GM23338 (cell line): Measurements from ENCODE around the gene NR1I2. TPM values are rescaled to one million over a fixed set of nuclear protein-coding genes. Genes with fewer than 3 reads are reported as not detected.

Source experiments
- ATAC-seq: fragments of 200-7000 bp; cut with Tn5 transposase; 3 replicates; pipeline ENCODE4 v1.9.1; 2020
- DNase-seq: peaks from one replicate; pipeline ENCODE4 v3.0.0-alpha.2; 2015; ENCODE audit warnings: low spot score
- H2AFZ ChIP-seq: fragments of 200-600 bp; sonication (generic); 2 replicates; pipeline ENCODE4 v1.8.0; 2016; ENCODE audit warnings: antibody characterized with exemption, mild to moderate bottlenecking, moderate library complexity
- H3F3A ChIP-seq: fragments of 200-600 bp; sonication (generic); replicated peaks from 2 replicates; pipeline ENCODE4 v1.8.0; 2017; ENCODE audit warnings: antibody characterized with exemption, mixed run types, low read depth
- H3K27ac ChIP-seq: fragments of 200-600 bp; sonication (generic); 2 replicates; pipeline ENCODE4 v1.6.1; 2016; ENCODE audit warnings: low read depth
- H3K27me3 ChIP-seq: fragments of 200-600 bp; sonication (generic); 2 replicates; pipeline ENCODE4 v1.8.0; 2016; ENCODE audit warnings: mild to moderate bottlenecking, mixed run types, moderate library complexity; ENCODE audit not compliant: insufficient read depth
- H3K36me3 ChIP-seq: fragments of 200-600 bp; sonication (generic); 2 replicates; pipeline ENCODE4 v1.8.0; 2016; ENCODE audit warnings: mild to moderate bottlenecking; ENCODE audit not compliant: insufficient read depth
- H3K4me1 ChIP-seq: fragments of 200-600 bp; sonication (generic); 2 replicates; pipeline ENCODE4 v1.8.0; 2016; ENCODE audit warnings: mild to moderate bottlenecking, moderate library complexity; ENCODE audit not compliant: insufficient read depth
- H3K4me2 ChIP-seq: fragments of 200-600 bp; sonication (generic); 2 replicates; pipeline ENCODE4 v1.7.1; 2017; ENCODE audit warnings: mixed run types
- H3K4me3 ChIP-seq: fragments of 200-600 bp; sonication (generic); 2 replicates; pipeline ENCODE4 v1.6.1; 2016; ENCODE audit warnings: mixed run types
- H3K79me2 ChIP-seq: fragments of 200-600 bp; sonication (generic); replicated peaks from 2 replicates; pipeline ENCODE4 v1.8.0; 2017; ENCODE audit warnings: mild to moderate bottlenecking; ENCODE audit not compliant: insufficient read depth
- H3K9me2 ChIP-seq: fragments of 200-600 bp; sonication (generic); 2 replicates; pipeline ENCODE4 v1.8.0; 2017; ENCODE audit not compliant: insufficient read depth
- H4K20me1 ChIP-seq: fragments of 200-600 bp; sonication (generic); replicated peaks from 2 replicates; pipeline ENCODE4 v1.8.0; 2017; ENCODE audit warnings: mild to moderate bottlenecking; ENCODE audit not compliant: insufficient read depth
- H3K27ac Mint-ChIP-seq: 2 replicates; pipeline ENCODE4 v1.8.0; 2020; ENCODE audit warnings: inconsistent platforms, mild to moderate bottlenecking, moderate library complexity, mixed read lengths
- H3K27me3 Mint-ChIP-seq: 3 replicates; pipeline ENCODE4 v1.8.0; 2022; ENCODE audit warnings: low read depth, mild to moderate bottlenecking, moderate library complexity, mixed read lengths, inconsistent platforms; ENCODE audit not compliant: insufficient read depth, poor library complexity
- H3K36me3 Mint-ChIP-seq: 3 replicates; pipeline ENCODE4 v1.8.0; 2021; ENCODE audit warnings: low read depth, mild to moderate bottlenecking, inconsistent platforms, moderate library complexity, mixed read lengths
- H3K4me1 Mint-ChIP-seq: 3 replicates; pipeline ENCODE4 v1.8.0; 2020; ENCODE audit warnings: mild to moderate bottlenecking, inconsistent platforms, mixed read lengths
- H3K4me3 Mint-ChIP-seq: 3 replicates; pipeline ENCODE4 v1.8.0; 2021; ENCODE audit warnings: moderate library complexity, mild to moderate bottlenecking, inconsistent platforms, mixed read lengths
- H3K9me3 Mint-ChIP-seq: 3 replicates; pipeline ENCODE4 v1.8.0; 2020; ENCODE audit warnings: moderate library complexity, mild to moderate bottlenecking, inconsistent platforms, mixed read lengths
- CREB1 ChIP-seq: fragments of 250-450 bp; sonication (Bioruptor Pico); IDR thresholded peaks from 2 replicates; pipeline ENCODE4 v1.5.0; 2020; ENCODE audit warnings: low read depth, mild to moderate bottlenecking, moderate library complexity
- ETS1 ChIP-seq: IDR thresholded peaks from 2 replicates; pipeline ENCODE4 v1.6.1; 2016; ENCODE audit warnings: antibody characterized with exemption
- EZH2 ChIP-seq: fragments of 200-600 bp; sonication (generic); IDR thresholded peaks from one replicate; pipeline ENCODE4 v1.8.0; 2017; ENCODE audit warnings: antibody characterized with exemption, mild to moderate bottlenecking, low read depth; ENCODE audit not compliant: unreplicated experiment
- EZH2phosphoT487 ChIP-seq: fragments of 200-600 bp; sonication (generic); IDR thresholded peaks from one replicate; pipeline ENCODE4 v1.8.1; 2018; ENCODE audit warnings: antibody characterized with exemption; ENCODE audit not compliant: unreplicated experiment
- JUNB ChIP-seq: IDR thresholded peaks from one replicate; pipeline ENCODE4 v1.6.1; 2016; ENCODE audit warnings: antibody characterized with exemption; ENCODE audit not compliant: unreplicated experiment
- NANOG ChIP-seq: IDR thresholded peaks from 2 replicates; pipeline ENCODE4 v1.6.1; 2016; ENCODE audit warnings: antibody characterized with exemption, borderline replicate concordance
- POLR2AphosphoS5 ChIP-seq: IDR thresholded peaks from 2 replicates; pipeline ENCODE4 v1.6.1; 2016; ENCODE audit warnings: antibody characterized with exemption, low read depth
- STAT1 ChIP-seq: IDR thresholded peaks from one replicate; pipeline ENCODE4 v1.6.1; 2016; ENCODE audit warnings: antibody characterized with exemption; ENCODE audit not compliant: unreplicated experiment
- ZNF114 ChIP-seq: fragments of 250-450 bp; sonication (Bioruptor Pico); IDR thresholded peaks from 2 replicates; pipeline ENCODE4 v1.5.0; 2020; ENCODE audit warnings: mild to moderate bottlenecking, moderate library complexity
- ZNF331 ChIP-seq: fragments of 250-450 bp; sonication (Bioruptor Pico); IDR thresholded peaks from 2 replicates; pipeline ENCODE4 v1.5.0; 2020; ENCODE audit warnings: low read depth, mild to moderate bottlenecking, moderate library complexity
- polyA plus RNA-seq: library from polyadenylated mRNA; unstranded; fragments of >200 nt; fragmentation: Nextera tagmentation; extraction: Ambion mirVana; gene quantifications from 2 replicates; pipeline ENCODE4 v1.2.1, GENCODE V29; 2016
- total RNA-seq: library from RNA; depleted of rRNA; stranded (reverse); fragments of >200 nt; shearing (Covaris generic); gene quantifications from 2 replicates; pipeline ENCODE4 v1.2.3, GENCODE V29; 2014
- TF ChIP-seq, protein P1 (sequence below): IDR thresholded peaks from one replicate; pipeline ENCODE4 v1.6.1; 2018; ENCODE audit warnings: antibody characterized with exemption; ENCODE audit not compliant: unreplicated experiment

Gene NR1I2
- total and polyA plus RNA-seq, 2 experiments from 2014 or later, result 0.89 to 4.4 TPM

GRCh38 chr3:119743921-119744320 is 38.0 kb upstream of the NR1I2 start:
- H3K4me3 Mint-ChIP-seq, result no peak overlapping the region
- no peak for TF ChIP-seq CREB1 (CRISPR knock-in tag)
- TF ChIP-seq STAT1, result no peak
- TF ChIP-seq ETS1, result no peak
- TF ChIP-seq EZH2, result no peak
- H3K9me2 ChIP-seq, result no peaks in the 10 kb centered on the region
- no peak overlapping the region for H3K4me3 ChIP-seq
- no peaks in the 10 kb centered on the region for H4K20me1 ChIP-seq
- H3K4me2 ChIP-seq, result no peak overlapping the region
- DNase-seq, result no peak
- no peak overlapping the region for H3K27ac Mint-ChIP-seq
- H3K27me3 ChIP-seq, result no peaks in the 10 kb centered on the region
- H3K27ac ChIP-seq, result no peak overlapping the region
- no peak for ATAC-seq
- H3F3A ChIP-seq, result no peaks in the 10 kb centered on the region
- H3K4me1 Mint-ChIP-seq, result no peaks in the 10 kb centered on the region; the same call in 2 of the 3 replicates
- no peaks in the 10 kb centered on the region for H3K36me3 ChIP-seq
- H3K27me3 Mint-ChIP-seq, result peaks cover 3% of the 10 kb centered on the region
- peak overlapping the region; percentile 39; the same call in 1 of the 2 replicates for H2AFZ ChIP-seq
- H3K36me3 Mint-ChIP-seq, result no peaks in the 10 kb centered on the region
- no peaks in the 10 kb centered on the region for H3K9me3 Mint-ChIP-seq
- no peaks in the 10 kb centered on the region for H3K79me2 ChIP-seq
- peaks cover 4% of the 10 kb centered on the region; the same call in 1 of the 2 replicates for H3K4me1 ChIP-seq

DNA sequence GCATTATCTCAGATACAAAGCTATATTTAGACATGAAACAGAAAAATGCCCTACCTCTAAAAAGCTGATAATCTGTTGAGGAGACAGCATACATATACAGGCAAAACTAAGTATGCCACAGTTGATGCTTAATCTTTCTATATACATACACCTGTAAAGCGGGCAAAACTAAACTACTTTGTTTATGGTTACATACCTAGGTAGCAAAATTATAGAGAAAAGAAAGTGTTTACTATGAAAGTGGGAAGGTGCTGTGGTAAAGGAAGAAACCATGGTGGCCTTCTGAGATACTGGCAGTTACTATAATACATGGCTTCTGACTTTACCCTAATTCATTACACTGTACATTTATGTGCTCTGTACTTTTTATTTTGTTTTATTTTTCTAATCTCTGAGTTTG is 36.0 kb upstream of the NR1I2 start:
- Histone ChIP-seq H3K36me3 (no peaks in the 10 kb centered on the region), H3K9me2 (no peaks in the 10 kb centered on the region), H3K79me2 (no peaks in the 10 kb centered on the region), H2AFZ (no peak overlapping the region), H3K4me3 (no peak overlapping the region), H3K4me1 (peaks cover 4% of the 10 kb centered on the region; the same call in 1 of the 2 replicates), H3K4me2 (no peak overlapping the region), H3K27me3 (no peaks in the 10 kb centered on the region), H3F3A (no peaks in the 10 kb centered on the region), H4K20me1 (no peaks in the 10 kb centered on the region), H3K27ac (no peak overlapping the region)
- ATAC-seq (no peak), DNase-seq (no peak)
- no peak overlapping the region for H3K27ac Mint-ChIP-seq
- H3K4me1 Mint-ChIP-seq, result no peaks in the 10 kb centered on the region; the same call in 2 of the 3 replicates
- no peak overlapping the region for H3K4me3 Mint-ChIP-seq
- peaks cover 3% of the 10 kb centered on the region for H3K27me3 Mint-ChIP-seq
- no peaks in the 10 kb centered on the region for H3K9me3 Mint-ChIP-seq
- no peaks in the 10 kb centered on the region for H3K36me3 Mint-ChIP-seq
- TF ChIP-seq ZNF331 (CRISPR knock-in tag) (no peak), POLR2AphosphoS5 (no peak), NANOG (no peak), ETS1 (no peak), CREB1 (CRISPR knock-in tag) (no peak), JUNB (no peak), EZH2 (no peak), STAT1 (no peak), ZNF114 (CRISPR knock-in tag) (no peak), EZH2phosphoT487 (no peak)
- TF ChIP-seq, protein P1, sequence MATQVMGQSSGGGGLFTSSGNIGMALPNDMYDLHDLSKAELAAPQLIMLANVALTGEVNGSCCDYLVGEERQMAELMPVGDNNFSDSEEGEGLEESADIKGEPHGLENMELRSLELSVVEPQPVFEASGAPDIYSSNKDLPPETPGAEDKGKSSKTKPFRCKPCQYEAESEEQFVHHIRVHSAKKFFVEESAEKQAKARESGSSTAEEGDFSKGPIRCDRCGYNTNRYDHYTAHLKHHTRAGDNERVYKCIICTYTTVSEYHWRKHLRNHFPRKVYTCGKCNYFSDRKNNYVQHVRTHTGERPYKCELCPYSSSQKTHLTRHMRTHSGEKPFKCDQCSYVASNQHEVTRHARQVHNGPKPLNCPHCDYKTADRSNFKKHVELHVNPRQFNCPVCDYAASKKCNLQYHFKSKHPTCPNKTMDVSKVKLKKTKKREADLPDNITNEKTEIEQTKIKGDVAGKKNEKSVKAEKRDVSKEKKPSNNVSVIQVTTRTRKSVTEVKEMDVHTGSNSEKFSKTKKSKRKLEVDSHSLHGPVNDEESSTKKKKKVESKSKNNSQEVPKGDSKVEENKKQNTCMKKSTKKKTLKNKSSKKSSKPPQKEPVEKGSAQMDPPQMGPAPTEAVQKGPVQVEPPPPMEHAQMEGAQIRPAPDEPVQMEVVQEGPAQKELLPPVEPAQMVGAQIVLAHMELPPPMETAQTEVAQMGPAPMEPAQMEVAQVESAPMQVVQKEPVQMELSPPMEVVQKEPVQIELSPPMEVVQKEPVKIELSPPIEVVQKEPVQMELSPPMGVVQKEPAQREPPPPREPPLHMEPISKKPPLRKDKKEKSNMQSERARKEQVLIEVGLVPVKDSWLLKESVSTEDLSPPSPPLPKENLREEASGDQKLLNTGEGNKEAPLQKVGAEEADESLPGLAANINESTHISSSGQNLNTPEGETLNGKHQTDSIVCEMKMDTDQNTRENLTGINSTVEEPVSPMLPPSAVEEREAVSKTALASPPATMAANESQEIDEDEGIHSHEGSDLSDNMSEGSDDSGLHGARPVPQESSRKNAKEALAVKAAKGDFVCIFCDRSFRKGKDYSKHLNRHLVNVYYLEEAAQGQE, result no peak
